ENCODE measurements around the gene LUZP2.

The LUZP2 gene

DNA sequence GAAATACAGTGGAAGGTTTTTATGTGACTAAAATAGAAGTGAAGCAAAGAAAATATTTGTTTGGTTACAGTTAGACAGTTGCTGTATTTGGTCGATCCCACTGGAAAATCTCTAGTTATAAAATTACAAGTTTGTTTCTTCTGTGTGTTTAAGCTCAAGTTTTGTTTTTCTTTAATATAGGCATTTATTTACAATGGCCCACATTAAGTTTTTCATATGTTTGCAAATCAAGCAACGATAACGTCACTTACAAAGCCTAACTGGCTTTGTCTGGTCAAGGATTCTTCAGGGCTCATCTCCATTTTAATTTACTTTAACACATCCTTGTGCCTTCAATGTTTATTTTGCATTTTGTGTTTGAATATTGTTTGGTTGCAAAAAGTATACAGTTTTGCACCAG lies 270.6 kb downstream of the LUZP2 start:
- Histone ChIP-seq H3K9me3 (no peaks in the 10 kb centered on the region), H3K4me3 (ENCODE audit: low read depth in 1 of 2, low read length in 1 of 2) (no peak overlapping the region), H3K27me3 (no peaks in the 10 kb centered on the region), H3K36me3 (no peaks in the 10 kb centered on the region), H3K27ac (no peak overlapping the region), H3K4me1 (ENCODE audit: control insufficient read depth in 1 of 2, insufficient read depth in 1 of 2, low read depth in 1 of 2, low read length in 1 of 2) (no peaks in the 10 kb centered on the region)
- TF ChIP-seq, protein P1, sequence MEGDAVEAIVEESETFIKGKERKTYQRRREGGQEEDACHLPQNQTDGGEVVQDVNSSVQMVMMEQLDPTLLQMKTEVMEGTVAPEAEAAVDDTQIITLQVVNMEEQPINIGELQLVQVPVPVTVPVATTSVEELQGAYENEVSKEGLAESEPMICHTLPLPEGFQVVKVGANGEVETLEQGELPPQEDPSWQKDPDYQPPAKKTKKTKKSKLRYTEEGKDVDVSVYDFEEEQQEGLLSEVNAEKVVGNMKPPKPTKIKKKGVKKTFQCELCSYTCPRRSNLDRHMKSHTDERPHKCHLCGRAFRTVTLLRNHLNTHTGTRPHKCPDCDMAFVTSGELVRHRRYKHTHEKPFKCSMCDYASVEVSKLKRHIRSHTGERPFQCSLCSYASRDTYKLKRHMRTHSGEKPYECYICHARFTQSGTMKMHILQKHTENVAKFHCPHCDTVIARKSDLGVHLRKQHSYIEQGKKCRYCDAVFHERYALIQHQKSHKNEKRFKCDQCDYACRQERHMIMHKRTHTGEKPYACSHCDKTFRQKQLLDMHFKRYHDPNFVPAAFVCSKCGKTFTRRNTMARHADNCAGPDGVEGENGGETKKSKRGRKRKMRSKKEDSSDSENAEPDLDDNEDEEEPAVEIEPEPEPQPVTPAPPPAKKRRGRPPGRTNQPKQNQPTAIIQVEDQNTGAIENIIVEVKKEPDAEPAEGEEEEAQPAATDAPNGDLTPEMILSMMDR (IDR thresholded peaks at IDR 0.05): no peak

DNA sequence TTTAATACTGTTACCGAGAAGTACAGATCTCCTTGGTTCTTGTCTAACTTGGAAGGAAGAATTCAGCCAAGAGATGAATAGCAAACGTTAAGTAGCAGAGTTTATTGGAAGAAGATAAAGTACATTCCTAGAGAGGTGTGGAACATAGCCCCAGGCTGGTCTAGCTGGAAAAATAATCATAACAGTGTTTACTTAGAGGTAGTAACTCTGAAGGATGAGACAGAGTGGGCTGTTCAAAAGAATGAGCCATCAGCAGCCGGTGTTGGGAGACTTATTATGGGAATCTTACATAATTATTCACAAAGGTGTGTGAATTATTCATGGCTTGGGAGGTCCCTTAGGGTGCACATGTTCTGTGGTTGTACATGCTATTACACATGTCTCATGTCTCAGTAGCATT lies 276.5 kb downstream of the LUZP2 start:
- Histone ChIP-seq H3K4me1 (ENCODE audit: control insufficient read depth in 1 of 2, insufficient read depth in 1 of 2, low read depth in 1 of 2, low read length in 1 of 2) (no peaks in the 10 kb centered on the region), H3K4me3 (ENCODE audit: low read depth in 1 of 2, low read length in 1 of 2) (no peak overlapping the region), H3K27me3 (no peaks in the 10 kb centered on the region), H3K36me3 (no peaks in the 10 kb centered on the region), H3K27ac (no peak overlapping the region), H3K9me3 (no peaks in the 10 kb centered on the region)
- TF ChIP-seq, protein P1 (IDR thresholded peaks at IDR 0.05): no peak

DNA sequence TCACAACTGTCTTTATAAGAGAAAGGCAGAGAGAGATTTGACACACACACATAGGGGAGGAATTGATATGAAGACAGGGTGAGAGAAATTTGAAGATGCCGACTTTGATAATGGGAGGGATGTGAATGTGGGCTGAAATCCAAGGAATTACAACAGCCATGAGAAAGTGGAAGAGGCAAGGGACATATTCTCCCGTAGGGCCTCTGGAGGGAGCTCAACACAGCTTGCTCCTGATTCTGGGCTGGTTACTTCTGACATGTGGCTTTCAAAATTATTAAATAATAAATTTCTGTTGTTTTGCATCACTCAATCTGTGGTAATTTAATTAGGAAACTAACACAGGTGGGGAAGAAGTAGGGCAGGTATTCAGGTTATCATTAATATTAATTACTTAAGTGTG lies 282.9 kb downstream of the LUZP2 start:
- H3K4me3 ChIP-seq (ENCODE audit: low read depth in 1 of 2, low read length in 1 of 2): no peak overlapping the region
- H3K27ac ChIP-seq: no peak overlapping the region
- no peaks in the 10 kb centered on the region for H3K9me3 ChIP-seq
- no peaks in the 10 kb centered on the region for H3K4me1 ChIP-seq (ENCODE audit: control insufficient read depth in 1 of 2, insufficient read depth in 1 of 2, low read depth in 1 of 2, low read length in 1 of 2)
- no peaks in the 10 kb centered on the region for H3K36me3 ChIP-seq
- H3K27me3 ChIP-seq: no peaks in the 10 kb centered on the region
- TF ChIP-seq, protein P1 (IDR thresholded peaks at IDR 0.05): no peak

DNA sequence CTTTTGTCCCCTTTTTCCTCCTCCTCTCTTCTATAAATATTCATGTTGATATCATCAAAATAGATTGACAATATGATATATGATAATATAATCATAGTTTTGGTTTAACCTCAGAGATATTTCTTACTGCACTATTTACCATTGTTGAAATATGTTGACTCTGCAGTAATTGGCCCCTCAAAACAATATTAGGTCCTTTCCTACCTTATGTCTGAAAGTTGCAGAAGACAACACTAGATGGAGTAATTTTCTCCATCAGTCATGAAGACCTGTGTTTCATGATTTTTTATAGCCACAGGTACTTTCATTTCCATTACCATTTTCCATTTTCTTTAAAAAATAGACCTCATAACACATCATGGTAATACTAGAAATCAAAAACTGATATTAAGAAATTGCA lies 284.4 kb downstream of the LUZP2 start:
- Histone ChIP-seq H3K4me3 (ENCODE audit: low read depth in 1 of 2, low read length in 1 of 2) (no peak overlapping the region), H3K27ac (no peak overlapping the region), H3K27me3 (no peaks in the 10 kb centered on the region), H3K36me3 (no peaks in the 10 kb centered on the region), H3K9me3 (no peaks in the 10 kb centered on the region), H3K4me1 (ENCODE audit: control insufficient read depth in 1 of 2, insufficient read depth in 1 of 2, low read depth in 1 of 2, low read length in 1 of 2) (no peaks in the 10 kb centered on the region)
- TF ChIP-seq, protein P1 (IDR thresholded peaks at IDR 0.05): no peak

DNA sequence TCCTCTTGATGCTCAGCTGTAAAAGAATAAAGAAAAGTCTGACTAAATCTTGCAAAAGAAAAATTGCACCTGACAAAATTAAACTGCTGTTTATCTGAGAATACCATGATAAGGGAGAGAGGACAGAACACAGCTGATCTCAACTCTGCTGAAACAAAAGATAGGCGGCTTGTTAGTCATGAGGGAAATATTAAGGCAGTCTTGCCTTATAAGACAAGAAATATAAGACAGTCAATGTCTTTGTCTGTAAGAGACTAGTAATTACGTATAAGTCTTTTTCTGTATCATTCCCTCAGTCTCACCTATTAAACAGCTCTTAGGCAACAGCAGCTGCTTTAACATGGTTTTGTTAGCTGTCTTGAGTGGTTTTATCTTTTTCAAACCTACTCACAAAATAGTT lies 296.6 kb downstream of the LUZP2 start:
- Histone ChIP-seq H3K9me3 (no peaks in the 10 kb centered on the region), H3K36me3 (no peaks in the 10 kb centered on the region), H3K27me3 (no peaks in the 10 kb centered on the region), H3K27ac (no peak overlapping the region), H3K4me3 (ENCODE audit: low read depth in 1 of 2, low read length in 1 of 2) (no peak overlapping the region), H3K4me1 (ENCODE audit: control insufficient read depth in 1 of 2, insufficient read depth in 1 of 2, low read depth in 1 of 2, low read length in 1 of 2) (no peaks in the 10 kb centered on the region)
- TF ChIP-seq, protein P1 (IDR thresholded peaks at IDR 0.05): no peak

DNA sequence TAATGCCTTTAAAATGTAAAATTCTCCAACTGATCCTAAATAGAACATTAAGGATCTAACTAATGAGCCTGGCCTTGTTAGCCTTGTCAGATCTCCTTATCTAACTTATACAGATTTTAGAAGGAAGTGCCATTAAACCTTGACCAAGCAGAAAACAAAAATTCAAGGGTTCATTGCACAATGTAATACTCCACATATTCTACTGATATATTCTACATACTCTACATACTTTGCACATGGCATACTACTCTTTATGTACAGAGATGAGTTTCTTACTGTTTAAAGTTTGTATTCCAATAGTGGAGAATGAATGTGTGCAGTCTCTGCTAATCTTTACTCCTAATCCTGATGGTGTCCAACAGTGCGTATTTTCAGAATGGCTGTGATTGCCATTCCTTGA lies 297.2 kb downstream of the LUZP2 start:
- TF ChIP-seq, protein P1 (IDR thresholded peaks at IDR 0.05): no peak
- H3K36me3 ChIP-seq: no peaks in the 10 kb centered on the region
- H3K4me3 ChIP-seq (ENCODE audit: low read depth in 1 of 2, low read length in 1 of 2): no peak overlapping the region
- H3K4me1 ChIP-seq (ENCODE audit: control insufficient read depth in 1 of 2, insufficient read depth in 1 of 2, low read depth in 1 of 2, low read length in 1 of 2): no peaks in the 10 kb centered on the region
- no peaks in the 10 kb centered on the region for H3K27me3 ChIP-seq
- no peak overlapping the region for H3K27ac ChIP-seq
- H3K9me3 ChIP-seq: no peaks in the 10 kb centered on the region

All from neutrophil (primary cell).